Stimulated activated naive CD8-positive, alpha-beta T cell treated with anti-CD3 and anti-CD28 coated beads, Interleukin-15, Interleukin-2, amounts not matched to agents 100 U/mL and 50 U/mL, for 24 hours (primary cell): ENCODE results near the gene POT1.

Source experiments
- ATAC-seq: fragments of 150-1000 bp; cut with Tn5 transposase; one replicate; pipeline ENCODE4 v1.10.0; 2021
- DNase-seq: peaks from one replicate; pipeline ENCODE4 v3.0.0; 2021

POT1 gene

DNA sequence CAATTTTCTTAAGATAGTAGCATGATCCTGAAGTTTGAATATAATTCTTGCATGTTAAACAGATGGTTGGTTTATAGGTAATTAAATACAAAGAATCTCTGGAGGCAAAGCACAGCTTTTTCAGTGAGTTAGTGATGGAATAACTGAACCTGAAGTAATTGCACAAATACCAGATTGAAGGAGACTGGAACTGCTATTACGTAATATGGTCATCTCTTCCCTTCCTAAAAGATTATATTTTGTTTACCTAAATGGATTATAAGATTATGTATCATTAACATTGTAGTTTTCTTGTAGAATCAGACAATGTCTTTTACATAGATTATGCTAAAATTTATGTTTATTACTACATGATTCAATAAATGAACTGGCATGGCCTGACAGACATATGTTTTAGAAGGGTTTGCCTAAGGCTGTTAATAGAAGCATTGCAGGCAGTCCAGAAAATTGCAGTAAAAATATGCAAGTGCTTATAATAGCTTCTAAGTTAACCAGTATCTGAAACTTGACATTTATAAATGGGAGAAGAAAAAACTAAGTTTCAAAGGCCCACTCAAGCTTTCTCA is 128.2 kb downstream of the POT1 start:
- no peak for DNase-seq
- ATAC-seq, result no peak

GRCh38 chr7:124800386-124800785 is 129.2 kb downstream of the POT1 start:
- DNase-seq (no peak), ATAC-seq (no peak)

- no peak for ATAC-seq
These were observed 130.2 kb downstream of the POT1 start for GRCh38 chr7:124799448-124799847.

GRCh38 chr7:124796771-124797170 is 132.9 kb downstream of the POT1 start:
- no peak for DNase-seq
- ATAC-seq, result no peak

More at GRCh38 chr7:124799448-124799847, 130.2 kb downstream of the POT1 start:
- no peak for DNase-seq

GRCh38 chr7:124792696-124793095 is 136.9 kb downstream of the POT1 start:
- no peak for ATAC-seq
- DNase-seq, result no peak

DNA sequence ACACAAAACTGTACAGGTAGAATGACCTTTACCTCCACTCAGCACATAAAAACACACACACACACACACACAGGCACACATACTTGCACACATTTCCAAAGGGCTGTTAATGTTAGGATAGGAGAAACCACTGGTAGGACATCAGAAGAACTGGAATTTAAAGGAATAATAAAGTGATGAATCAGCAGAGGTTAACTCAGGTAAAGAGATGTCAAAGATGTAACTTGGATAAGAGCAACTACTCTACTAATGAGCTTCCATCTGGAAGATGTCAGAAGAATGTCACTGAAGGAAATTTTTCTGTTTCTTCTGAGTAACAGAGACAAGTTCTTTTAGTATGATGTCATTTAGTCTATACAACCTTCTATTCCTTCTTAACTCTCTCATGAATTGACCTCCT is 137.6 kb downstream of the POT1 start:
- DNase-seq, result no peak

GRCh38 chr7:124791426-124791825 is 138.2 kb downstream of the POT1 start:
- DNase-seq, result no peak
- ATAC-seq, result no peak

More for the DNA sequence above, 137.6 kb downstream of the POT1 start:
- ATAC-seq, result no peak

DNA sequence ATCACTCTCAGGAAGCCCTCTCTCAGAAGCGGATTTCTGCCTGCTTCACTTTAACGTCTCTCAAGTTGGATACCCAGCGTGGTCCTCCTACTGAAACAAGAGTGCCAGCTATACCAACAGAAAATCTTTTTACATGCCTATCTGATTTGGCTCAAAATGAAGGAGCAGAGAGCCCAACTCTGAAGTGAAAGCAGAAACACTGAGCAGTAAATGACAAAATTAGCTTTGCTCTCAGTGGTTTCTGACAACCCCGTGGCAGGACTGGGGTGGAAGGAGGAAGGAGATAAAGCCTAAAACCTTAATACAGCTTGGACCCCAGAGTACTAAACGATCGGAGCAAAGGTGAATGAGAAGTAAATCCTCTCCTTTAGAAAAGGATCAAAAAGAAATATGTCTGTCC is 139.0 kb downstream of the POT1 start:
- ATAC-seq (no peak), DNase-seq (no peak)

DNA sequence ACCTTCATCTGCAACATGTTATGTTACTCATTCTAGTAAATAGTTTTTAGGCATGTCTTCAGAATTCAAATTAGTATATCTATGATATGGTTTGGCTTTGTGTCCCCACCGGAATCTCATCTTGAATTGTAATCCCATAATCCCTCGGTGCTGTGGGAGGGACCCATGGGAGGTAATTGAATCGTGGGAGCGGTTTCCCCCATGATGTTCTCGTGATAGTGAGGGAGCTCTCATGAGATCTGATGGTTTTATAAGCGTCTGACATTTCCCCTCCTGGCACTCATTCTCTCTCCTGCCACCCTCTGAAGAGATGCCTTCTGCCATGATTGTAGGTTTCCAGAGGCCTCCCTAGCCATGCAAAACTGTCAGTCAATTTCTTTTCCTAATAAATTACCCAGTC is 143.6 kb downstream of the POT1 start:
- DNase-seq (no peak), ATAC-seq (no peak)

- DNase-seq, result peak; percentile 8
These were observed 144.5 kb downstream of the POT1 start for GRCh38 chr7:124784879-124785818.

DNA sequence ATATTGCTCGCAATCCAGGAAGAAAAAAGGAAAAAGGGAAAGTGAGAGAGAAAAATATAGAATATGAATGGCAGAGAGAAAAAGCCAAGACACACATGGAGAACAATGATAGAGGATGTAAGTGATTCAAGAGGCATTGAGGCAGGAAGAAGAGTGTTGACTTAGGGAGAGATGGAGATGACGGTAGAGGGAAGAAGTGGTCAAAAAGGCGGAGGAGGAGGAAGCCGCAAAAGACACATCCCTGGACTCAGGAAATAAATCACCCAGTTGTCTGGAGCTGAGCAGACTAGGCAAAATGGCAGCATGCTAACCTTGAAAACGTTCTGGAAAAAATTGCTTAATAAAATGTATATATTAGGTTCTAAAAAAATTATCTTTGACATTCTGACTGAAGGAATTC is 146.4 kb downstream of the POT1 start:
- DNase-seq, result no peak
- no peak for ATAC-seq

More at GRCh38 chr7:124784879-124785818, 144.5 kb downstream of the POT1 start:
- ATAC-seq, result no peak

DNA sequence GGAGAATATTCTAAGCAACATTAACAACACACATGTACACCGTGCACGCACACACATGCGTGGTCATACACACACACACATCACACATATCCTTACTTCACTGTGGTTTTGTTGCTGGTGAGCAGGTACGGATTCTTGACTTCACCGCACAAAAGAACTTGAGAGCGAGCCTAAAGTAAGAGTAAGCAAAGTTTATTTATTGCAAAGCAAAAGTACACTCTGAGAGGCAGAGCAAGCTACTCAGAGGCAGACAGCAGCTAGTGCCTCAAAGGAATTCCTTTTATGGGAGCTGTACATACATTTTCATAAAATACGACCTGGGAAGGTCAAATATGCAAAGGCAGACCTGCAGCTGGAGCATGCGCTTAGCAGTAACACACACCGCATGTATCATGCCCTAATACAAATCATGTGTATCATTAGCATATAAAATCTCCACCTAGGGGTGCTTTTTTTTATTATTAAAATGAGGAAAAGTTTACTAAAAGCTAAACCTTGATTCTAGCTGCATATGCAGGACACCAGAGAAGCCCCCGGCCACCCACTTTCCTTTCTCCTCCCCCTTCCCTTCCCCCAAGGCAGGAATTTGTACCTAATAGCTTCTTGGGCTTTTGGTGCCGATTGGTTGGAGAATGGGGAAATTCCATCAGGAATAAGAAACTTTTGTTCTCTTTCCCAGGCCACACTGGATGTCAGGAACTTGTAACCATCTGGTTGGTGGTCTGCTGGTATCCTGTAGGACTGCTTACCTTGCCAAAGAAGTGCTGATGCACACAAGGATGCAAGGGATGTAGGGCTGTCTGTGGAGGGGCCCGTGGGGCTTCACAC is 147.5 kb downstream of the POT1 start:
- DNase-seq (no peak), ATAC-seq (no peak)

DNA sequence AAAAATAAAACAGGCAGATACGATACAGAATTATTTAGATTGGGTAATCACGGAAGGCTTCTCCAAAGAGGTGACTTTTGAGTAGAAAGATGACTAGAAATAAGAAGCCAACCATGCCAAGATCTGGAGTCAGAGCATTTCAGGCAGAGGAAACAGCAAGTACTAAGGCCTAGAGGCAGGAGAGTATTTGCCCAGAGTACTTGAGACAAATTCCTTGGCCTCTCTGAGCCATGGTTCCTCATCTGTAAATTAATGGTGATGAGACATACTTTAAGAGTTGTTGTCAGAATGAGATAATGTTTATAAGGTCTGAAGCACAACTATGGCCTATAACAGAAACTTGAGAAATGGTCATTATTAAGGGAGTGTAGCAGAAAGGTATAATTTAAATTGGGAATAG is 148.2 kb downstream of the POT1 start:
- no peak for DNase-seq
- ATAC-seq, result no peak

GRCh38 chr7:124780608-124781007 is 149.0 kb downstream of the POT1 start:
- no peak for ATAC-seq
- DNase-seq, result no peak

GRCh38 chr7:124780056-124780455 is 149.6 kb downstream of the POT1 start:
- ATAC-seq, result no peak
- no peak for DNase-seq

GRCh38 chr7:124779620-124780019 is 150.0 kb downstream of the POT1 start:
- DNase-seq (no peak), ATAC-seq (no peak)

DNA sequence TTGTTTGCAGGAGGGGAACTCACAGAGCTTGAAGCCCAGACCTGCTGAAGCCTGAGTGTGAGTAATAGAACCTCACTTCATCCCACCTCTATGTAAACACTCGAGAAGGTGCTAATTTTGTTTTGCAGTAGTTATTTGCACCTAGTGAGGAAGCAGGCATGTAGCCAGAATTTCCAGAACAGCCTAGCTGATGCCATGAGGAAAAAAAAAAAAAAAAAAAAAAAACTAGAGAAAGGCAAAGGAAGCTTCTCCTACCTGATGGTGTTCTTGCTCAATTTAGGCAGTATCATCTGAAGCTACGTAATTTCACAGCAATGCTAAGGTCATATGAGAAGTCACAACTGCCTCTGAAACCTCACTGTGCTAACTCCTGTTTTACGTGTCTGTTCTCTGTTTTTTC is 150.4 kb downstream of the POT1 start:
- DNase-seq, result no peak
- ATAC-seq, result no peak

DNA sequence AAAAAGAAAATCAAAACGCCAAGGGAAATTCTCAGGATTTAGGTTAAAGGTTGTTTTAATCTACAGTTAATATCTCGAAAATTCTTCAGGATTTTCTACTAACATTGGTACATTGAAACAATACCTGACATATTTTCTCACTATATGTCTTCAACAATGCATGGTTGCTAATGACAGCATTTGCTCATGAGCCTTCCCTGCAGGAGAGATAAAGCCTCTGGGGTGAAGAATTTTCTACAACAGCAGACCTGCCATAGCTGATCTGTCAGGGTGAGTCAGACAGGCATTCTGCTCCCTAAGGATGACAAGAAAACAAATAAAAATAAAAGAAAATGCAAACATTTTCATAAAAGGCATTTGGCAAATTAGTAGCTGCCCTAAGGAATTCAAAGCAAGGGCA is 152.4 kb downstream of the POT1 start:
- ATAC-seq (no peak), DNase-seq (no peak)

- ATAC-seq, result no peak
- DNase-seq, result no peak
These were observed 153.5 kb downstream of the POT1 start for GRCh38 chr7:124776153-124776552.

DNA sequence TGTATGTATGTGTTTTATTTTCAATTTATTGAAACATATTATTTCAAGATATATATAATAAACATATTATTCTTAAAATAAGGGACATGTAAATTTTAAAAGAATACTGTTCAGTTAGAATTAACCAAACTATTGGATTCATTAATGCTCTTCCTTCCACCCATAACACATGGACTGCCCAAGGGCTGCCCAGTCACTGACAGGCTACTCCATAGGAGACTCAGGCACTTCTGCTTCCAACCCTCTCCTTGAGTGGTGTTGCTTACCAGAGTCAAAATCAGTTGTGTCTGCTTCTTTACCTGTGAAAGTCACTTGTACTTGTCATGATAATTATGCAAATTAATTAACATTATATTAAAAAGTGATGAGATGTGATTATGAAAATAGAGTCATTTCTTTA is 154.2 kb downstream of the POT1 start:
- ATAC-seq, result no peak

DNA sequence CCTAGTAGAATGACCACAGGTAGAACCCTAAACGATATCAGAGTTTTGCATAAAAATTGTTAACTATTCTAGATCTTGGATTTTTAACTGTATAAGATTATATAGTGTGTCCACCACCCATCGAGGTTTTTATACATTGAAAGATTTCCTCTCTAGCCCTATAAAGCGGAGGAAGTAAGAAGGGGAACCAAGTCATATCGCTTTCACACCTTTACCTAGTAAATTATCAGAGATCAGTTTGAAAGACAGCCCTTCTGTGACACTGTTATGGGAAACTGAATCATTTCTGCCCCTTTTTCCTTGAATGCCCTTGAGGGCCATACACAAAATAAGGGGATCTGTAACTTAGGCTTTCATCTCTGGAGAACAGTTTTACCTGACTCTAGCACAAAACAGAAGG is 155.7 kb downstream of the POT1 start:
- DNase-seq (no peak), ATAC-seq (no peak)

More for the DNA sequence above, 154.2 kb downstream of the POT1 start:
- DNase-seq, result no peak

DNA sequence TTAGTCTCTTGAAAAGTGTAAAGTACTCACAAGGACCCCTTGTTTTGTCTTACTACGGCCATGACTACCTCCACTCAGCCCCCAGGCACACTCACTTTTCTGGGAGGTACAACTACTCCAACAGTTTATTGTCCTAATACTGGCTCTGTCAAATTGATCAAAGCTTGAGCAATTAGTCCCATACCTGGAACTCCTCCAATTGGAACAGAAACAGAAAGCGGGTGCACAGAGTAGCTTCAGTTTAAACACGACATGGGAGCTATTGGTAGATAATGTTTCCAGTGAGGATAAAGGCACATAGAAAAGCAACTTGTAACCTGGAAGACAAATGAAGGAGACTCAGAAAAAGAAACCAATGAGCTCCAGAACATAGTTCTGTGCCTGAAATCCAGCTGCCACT is 156.3 kb downstream of the POT1 start:
- DNase-seq (no peak), ATAC-seq (no peak)
